ENCODE measurements around the gene RNF149. TPM values are rescaled to one million over a fixed set of nuclear protein-coding genes. Genes with fewer than 3 reads are reported as not detected.
"Not testable (repeated sequence)": the region's sequence is repeated elsewhere in the genome, so short reads cannot be mapped to it uniquely, and the experiment has no call there.

RNF149 gene, protein sequence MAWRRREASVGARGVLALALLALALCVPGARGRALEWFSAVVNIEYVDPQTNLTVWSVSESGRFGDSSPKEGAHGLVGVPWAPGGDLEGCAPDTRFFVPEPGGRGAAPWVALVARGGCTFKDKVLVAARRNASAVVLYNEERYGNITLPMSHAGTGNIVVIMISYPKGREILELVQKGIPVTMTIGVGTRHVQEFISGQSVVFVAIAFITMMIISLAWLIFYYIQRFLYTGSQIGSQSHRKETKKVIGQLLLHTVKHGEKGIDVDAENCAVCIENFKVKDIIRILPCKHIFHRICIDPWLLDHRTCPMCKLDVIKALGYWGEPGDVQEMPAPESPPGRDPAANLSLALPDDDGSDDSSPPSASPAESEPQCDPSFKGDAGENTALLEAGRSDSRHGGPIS
- total RNA-seq: 43.3 TPM

DNA sequence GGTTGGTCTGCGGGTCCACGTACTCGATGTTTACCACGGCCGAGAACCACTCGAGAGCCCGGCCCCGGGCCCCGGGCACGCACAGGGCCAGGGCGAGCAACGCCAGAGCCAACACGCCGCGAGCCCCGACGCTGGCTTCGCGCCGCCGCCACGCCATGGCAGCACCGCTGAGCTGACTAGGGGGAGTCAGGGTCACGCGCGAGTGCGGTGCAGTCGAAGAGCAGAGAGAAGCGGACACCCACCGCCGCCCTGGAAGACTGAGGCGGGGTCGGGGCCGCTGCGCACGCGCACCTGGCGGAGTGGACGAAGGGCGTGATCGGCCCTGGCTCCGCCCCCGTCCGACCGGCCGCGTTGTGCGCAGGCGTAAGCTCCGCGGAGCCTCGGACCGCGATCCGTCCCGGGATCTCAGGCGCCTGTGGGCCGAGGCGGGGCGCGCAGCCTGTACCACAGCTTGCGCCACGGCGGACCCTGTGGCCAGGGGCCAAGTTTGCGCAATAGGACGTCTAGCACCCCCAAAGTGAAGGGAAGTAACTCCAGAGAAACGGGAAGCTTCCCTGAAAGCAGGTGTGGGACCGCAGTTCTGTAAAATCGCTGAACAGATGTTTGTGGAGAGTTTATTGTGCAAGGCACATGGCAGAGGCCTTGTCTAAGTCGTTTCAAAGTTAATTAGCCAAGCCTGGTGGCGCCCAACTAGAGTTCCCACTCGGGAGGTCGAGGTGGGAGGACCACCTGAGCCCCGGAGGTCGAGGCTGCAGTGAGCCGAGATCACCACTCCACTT lies at the start of gene RNF149:
TSS of gene RNF149 (minus strand) at position 270 of the 779 bp plus-strand sequence. CDS start at position 157, 113 bp downstream.
- Histone ChIP-seq H3K27me3 (ENCODE audit: control insufficient read depth in 3 of 3, insufficient read depth in 3 of 3, low read length in 3 of 3) (no peaks in the 10 kb centered on the region), H3K4me1 (ENCODE audit: control insufficient read depth in 3 of 3, insufficient read depth in 3 of 3, low read length in 3 of 3) (peaks cover 19 to 38% (median 24%) of the 10 kb centered on the region in 3 donors), H3K9ac (ENCODE audit: low read depth in 1 of 3, low read length in 3 of 3) (peak within 1 kb of the TSS; percentile 88 to 97 (median 94)), H3K36me3 (ENCODE audit: control insufficient read depth in 3 of 3, insufficient read depth in 3 of 3, low read length in 3 of 3) (no peaks in the 10 kb centered on the region), H3K27ac (ENCODE audit: low read depth, low read length) (peak within 1 kb of the TSS; percentile 91), H3K4me3 (ENCODE audit: low read length in 3 of 3) (peak within 1 kb of the TSS; percentile 77 to 96 (median 92)), H3K9me3 (ENCODE audit: control insufficient read depth in 3 of 3, low read length in 3 of 3) (no peaks in the 10 kb centered on the region)

DNA sequence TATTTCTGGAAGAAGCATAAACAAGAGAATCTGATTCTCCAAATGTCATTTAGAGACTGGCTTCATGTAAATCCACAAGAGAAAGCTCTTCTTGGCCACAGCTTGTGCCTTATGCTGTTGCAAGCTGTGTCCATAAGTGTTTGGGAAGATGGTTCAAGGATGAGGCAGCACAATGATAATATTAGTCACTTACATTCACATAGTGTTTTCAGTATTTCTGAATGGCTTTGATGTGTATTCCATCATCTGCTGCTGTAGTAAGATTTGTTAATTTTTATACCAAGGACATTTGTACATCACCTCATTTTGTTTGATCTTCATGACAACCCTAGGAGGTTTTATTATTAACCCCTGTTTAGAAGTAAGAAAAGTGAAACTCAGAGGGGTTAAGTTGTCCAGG lies 48.9 kb upstream of the RNF149 start:
- Histone ChIP-seq H3K27ac (ENCODE audit: low read depth, low read length) (no peak overlapping the region), H3K9me3 (ENCODE audit: control insufficient read depth in 3 of 3, low read length in 3 of 3) (no peaks in the 10 kb centered on the region), H3K4me1 (ENCODE audit: control insufficient read depth in 3 of 3, insufficient read depth in 3 of 3, low read length in 3 of 3) (no peaks in the 10 kb centered on the region), H3K36me3 (ENCODE audit: control insufficient read depth in 3 of 3, insufficient read depth in 3 of 3, low read length in 3 of 3) (no peaks in the 10 kb centered on the region), H3K9ac (ENCODE audit: low read depth in 1 of 3, low read length in 3 of 3) (no peak overlapping the region), H3K27me3 (ENCODE audit: control insufficient read depth in 3 of 3, insufficient read depth in 3 of 3, low read length in 3 of 3) (no peaks in the 10 kb centered on the region), H3K4me3 (ENCODE audit: low read length in 3 of 3) (no peak overlapping the region)

DNA sequence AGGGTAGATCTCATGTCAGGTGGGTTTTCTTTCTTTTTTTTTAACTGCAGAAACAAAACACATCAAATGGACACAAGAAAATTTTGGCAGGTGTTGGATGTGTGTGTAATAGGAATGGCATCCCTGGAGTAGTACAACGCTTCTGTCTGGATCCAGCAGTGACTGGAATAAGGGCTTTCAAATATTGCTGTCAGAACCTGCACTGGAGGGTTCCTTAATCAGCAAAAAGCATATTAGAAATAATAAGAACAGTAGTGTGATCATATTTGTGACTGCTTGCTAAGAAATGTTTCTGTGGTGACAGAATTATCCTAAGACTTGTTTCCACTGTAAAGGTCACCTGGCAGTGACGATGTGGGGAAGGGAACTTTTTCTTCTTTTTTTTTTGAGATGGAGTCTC lies 48.0 kb upstream of the RNF149 start:
- no peaks in the 10 kb centered on the region for H3K27me3 ChIP-seq (ENCODE audit: control insufficient read depth in 3 of 3, insufficient read depth in 3 of 3, low read length in 3 of 3)
- no peaks in the 10 kb centered on the region for H3K4me1 ChIP-seq (ENCODE audit: control insufficient read depth in 3 of 3, insufficient read depth in 3 of 3, low read length in 3 of 3)
- H3K36me3 ChIP-seq (ENCODE audit: control insufficient read depth in 3 of 3, insufficient read depth in 3 of 3, low read length in 3 of 3): no peaks in the 10 kb centered on the region

DNA sequence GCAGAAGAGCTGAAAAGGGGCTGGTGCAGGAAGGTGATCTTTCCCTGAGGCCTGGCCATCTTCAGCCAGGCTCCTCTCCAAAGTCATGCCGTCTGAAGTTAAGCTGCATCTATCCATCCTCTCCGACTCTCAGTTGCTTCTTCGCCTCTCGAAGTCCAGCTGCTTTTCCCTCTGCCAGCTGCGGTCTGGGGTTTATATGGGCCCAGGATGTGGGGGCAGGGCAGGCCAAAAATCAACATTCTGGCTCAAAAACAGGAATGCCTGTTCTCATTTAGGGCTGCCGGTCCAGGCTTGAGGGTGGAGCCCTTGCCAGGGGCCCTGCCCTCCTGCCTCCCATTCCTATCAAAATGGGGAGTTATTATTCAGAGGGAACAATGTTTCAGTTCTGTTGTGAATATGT lies 47.6 kb upstream of the RNF149 start:
- Histone ChIP-seq H3K4me3 (ENCODE audit: low read length in 3 of 3) (no peak overlapping the region), H3K36me3 (ENCODE audit: control insufficient read depth in 3 of 3, insufficient read depth in 3 of 3, low read length in 3 of 3) (no peaks in the 10 kb centered on the region), H3K9ac (ENCODE audit: low read depth in 1 of 3, low read length in 3 of 3) (no peak overlapping the region), H3K27ac (ENCODE audit: low read depth, low read length) (no peak overlapping the region), H3K27me3 (ENCODE audit: control insufficient read depth in 3 of 3, insufficient read depth in 3 of 3, low read length in 3 of 3) (no peaks in the 10 kb centered on the region), H3K4me1 (ENCODE audit: control insufficient read depth in 3 of 3, insufficient read depth in 3 of 3, low read length in 3 of 3) (no peaks in the 10 kb centered on the region), H3K9me3 (ENCODE audit: control insufficient read depth in 3 of 3, low read length in 3 of 3) (no peaks in the 10 kb centered on the region)

More for the DNA sequence above, 48.0 kb upstream of the RNF149 start:
- Histone ChIP-seq H3K27ac (ENCODE audit: low read depth, low read length) (no peak overlapping the region), H3K4me3 (ENCODE audit: low read length in 3 of 3) (no peak overlapping the region), H3K9ac (ENCODE audit: low read depth in 1 of 3, low read length in 3 of 3) (no peak overlapping the region), H3K9me3 (ENCODE audit: control insufficient read depth in 3 of 3, low read length in 3 of 3) (no peaks in the 10 kb centered on the region)

DNA sequence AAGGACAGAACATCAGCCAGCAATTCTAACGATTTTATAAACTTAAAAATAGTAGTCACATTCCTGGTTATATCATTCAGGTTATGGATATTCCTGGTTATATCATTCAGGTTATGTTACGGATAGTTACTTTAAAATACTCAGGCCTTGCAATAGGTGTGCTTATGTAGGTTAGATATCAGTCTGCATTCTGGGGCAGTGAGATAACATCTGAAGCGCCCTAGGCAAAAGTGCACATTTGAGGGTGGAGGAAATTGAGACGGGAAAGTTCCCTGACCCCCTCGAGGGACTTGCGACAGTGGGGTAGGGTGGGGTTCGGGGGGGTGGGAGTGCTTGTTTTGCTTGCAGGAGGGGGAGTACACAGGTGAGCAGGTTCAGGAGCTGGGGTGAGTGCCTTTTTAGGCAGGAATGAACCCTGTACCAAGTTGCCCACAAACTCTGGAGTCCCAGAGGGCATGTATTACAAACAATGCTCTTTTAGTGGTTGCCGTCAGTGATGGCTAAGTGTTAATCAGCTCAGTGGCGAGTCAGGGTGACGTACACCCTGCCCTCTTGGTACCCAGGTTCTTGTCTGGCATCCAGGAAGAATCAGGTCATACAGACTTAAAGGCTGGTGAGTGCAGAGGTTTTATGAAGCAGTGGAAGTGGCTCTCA lies 47.0 kb upstream of the RNF149 start:
- Histone ChIP-seq H3K27me3 (ENCODE audit: control insufficient read depth in 3 of 3, insufficient read depth in 3 of 3, low read length in 3 of 3) (no peaks in the 10 kb centered on the region), H3K9ac (ENCODE audit: low read depth in 1 of 3, low read length in 3 of 3) (no peak overlapping the region), H3K36me3 (ENCODE audit: control insufficient read depth in 3 of 3, insufficient read depth in 3 of 3, low read length in 3 of 3) (no peaks in the 10 kb centered on the region), H3K27ac (ENCODE audit: low read depth, low read length) (no peak overlapping the region), H3K9me3 (ENCODE audit: control insufficient read depth in 3 of 3, low read length in 3 of 3) (no peaks in the 10 kb centered on the region), H3K4me3 (ENCODE audit: low read length in 3 of 3) (no peak overlapping the region), H3K4me1 (ENCODE audit: control insufficient read depth in 3 of 3, insufficient read depth in 3 of 3, low read length in 3 of 3) (no peaks in the 10 kb centered on the region)

DNA sequence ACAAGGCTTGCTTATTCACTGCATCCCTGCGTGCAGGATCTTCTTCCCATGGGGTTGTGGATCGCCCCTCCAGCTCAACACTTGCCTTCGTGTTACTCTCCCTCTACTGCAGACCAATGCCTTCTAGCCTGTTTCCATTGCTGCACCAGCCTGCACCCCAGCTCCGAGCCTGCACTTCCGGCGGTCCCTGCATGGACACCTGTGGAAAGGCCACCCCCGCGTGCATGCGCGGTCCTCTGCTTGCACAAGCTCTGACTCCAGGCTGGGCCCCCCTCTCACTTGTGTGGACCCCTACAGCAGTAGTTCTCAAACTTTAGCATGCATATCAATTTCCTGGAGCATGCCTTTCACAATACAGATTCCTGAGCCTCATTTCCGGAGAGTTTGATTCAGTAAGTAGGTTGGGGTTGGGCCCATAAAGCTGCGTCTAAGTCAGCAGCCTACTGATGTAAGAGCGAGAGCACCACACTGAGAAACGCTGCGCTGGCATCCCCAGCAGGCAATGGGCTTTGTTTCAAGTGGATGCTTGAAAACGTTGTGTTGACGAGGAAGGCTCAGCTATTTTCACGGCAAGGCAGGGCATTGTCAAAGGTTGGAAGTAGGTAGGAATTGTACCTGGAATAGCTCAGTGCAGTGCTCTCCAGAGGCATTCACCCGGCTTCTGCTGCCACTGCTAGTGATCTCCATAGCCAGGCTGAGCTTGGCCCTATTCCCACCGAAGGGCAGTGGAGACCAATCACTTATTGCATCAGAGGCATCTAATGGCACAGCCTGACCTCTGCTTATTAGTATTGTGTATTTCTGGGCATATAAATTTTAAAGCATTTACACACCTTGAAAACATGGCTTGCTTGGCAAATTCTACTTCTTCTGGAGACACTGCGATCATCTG lies 46.2 kb upstream of the RNF149 start:
- no peaks in the 10 kb centered on the region for H3K9me3 ChIP-seq (ENCODE audit: control insufficient read depth in 3 of 3, low read length in 3 of 3)
- no peaks in the 10 kb centered on the region for H3K36me3 ChIP-seq (ENCODE audit: control insufficient read depth in 3 of 3, insufficient read depth in 3 of 3, low read length in 3 of 3)
- H3K27ac ChIP-seq (ENCODE audit: low read depth, low read length): no peak overlapping the region
- no peak overlapping the region for H3K4me3 ChIP-seq (ENCODE audit: low read length in 3 of 3)
- H3K4me1 ChIP-seq (ENCODE audit: control insufficient read depth in 3 of 3, insufficient read depth in 3 of 3, low read length in 3 of 3): no peaks in the 10 kb centered on the region
- H3K27me3 ChIP-seq (ENCODE audit: control insufficient read depth in 3 of 3, insufficient read depth in 3 of 3, low read length in 3 of 3): no peaks in the 10 kb centered on the region
- no peak overlapping the region for H3K9ac ChIP-seq (ENCODE audit: low read depth in 1 of 3, low read length in 3 of 3)

DNA sequence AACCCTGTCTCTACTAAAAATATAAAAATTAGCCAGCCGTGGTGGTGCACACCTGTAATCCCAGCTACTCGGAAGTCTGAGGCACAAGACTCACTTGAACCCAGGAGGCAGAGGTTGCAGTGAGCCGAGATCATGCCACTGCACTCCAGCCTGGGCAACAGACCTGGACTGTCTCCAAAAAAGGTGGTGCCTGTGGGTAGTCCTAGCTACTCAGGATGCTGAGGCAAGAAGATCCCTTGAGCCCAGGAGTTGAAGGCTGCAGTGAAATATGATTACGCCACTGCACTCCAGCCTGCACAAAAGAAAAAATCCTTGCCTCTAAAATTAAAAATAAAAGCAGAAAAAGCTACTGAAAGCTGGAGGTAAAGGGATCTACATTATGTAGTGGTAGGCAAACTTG lies 44.1 kb upstream of the RNF149 start:
- H3K4me3 ChIP-seq (ENCODE audit: low read length in 3 of 3); H3K4me1 ChIP-seq (ENCODE audit: control insufficient read depth in 3 of 3, insufficient read depth in 3 of 3, low read length in 3 of 3); H3K9ac ChIP-seq (ENCODE audit: low read depth in 1 of 3, low read length in 3 of 3); H3K27ac ChIP-seq (ENCODE audit: low read depth, low read length); H3K36me3 ChIP-seq (ENCODE audit: control insufficient read depth in 3 of 3, insufficient read depth in 3 of 3, low read length in 3 of 3); H3K9me3 ChIP-seq (ENCODE audit: control insufficient read depth in 3 of 3, low read length in 3 of 3); H3K27me3 ChIP-seq (ENCODE audit: control insufficient read depth in 3 of 3, insufficient read depth in 3 of 3, low read length in 3 of 3): not testable (repeated sequence)

DNA sequence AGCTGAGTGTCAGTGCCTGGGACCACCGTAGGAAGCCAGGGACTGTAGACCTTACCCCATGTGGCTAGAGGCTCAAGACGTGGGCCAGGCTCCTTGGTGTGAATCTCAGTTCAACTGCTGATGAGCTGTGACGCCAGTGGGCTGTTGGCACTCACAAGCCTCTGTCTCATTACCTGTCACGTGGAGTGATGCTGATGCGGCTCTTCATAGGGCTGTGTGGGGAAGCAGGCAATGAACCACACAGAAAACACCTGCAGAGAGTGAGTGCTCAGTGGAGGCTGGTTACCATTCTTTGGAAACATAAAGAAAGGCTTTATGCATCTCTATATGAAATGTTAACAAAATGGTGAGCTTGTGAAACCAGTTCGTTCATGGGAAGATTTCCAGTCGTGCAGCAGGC lies 42.7 kb upstream of the RNF149 start:
- H3K9ac ChIP-seq (ENCODE audit: low read depth in 1 of 3, low read length in 3 of 3): no peak overlapping the region
- H3K36me3 ChIP-seq (ENCODE audit: control insufficient read depth in 3 of 3, insufficient read depth in 3 of 3, low read length in 3 of 3): no peaks in the 10 kb centered on the region
- H3K27ac ChIP-seq (ENCODE audit: low read depth, low read length): no peak overlapping the region
- H3K27me3 ChIP-seq (ENCODE audit: control insufficient read depth in 3 of 3, insufficient read depth in 3 of 3, low read length in 3 of 3): no peaks in the 10 kb centered on the region
- no peaks in the 10 kb centered on the region for H3K4me1 ChIP-seq (ENCODE audit: control insufficient read depth in 3 of 3, insufficient read depth in 3 of 3, low read length in 3 of 3)
- no peaks in the 10 kb centered on the region for H3K9me3 ChIP-seq (ENCODE audit: control insufficient read depth in 3 of 3, low read length in 3 of 3)
- no peak overlapping the region for H3K4me3 ChIP-seq (ENCODE audit: low read length in 3 of 3)

DNA sequence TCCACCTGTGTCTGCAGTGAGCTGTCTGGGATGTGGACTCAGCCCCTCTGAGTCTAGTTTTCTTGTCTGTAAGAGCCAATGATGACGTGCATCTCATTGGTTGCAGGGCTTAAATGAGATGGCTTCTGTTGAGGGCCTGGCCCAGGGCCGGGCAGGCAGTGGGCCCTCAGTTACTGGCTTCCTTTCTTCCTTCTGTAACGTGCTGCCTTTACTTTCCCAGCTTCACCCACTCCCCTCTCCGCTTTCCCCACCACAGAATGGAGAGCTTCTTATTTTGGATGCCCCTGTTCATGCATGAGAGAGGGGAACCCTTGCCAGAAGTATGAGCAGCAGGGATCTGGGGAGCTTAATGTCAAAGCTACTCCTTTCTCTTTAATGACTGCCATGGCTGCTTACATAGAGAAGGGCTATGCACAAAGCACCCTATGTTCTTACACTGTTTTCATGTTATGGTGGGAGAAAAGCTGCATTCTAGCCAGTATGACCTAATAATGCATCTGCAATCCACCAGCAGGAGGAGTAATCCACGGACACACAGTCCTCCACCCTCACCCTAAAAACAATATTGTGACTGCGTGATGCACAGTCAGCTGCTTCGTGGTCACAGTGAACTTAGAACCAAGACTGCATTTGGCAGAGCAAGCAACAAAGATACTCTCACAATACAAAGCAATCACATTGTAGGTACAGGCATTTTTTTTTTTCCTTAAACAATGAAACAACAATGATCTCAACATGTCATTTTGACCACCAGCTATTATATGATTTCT lies 41.6 kb upstream of the RNF149 start:
- no peaks in the 10 kb centered on the region for H3K9me3 ChIP-seq (ENCODE audit: control insufficient read depth in 3 of 3, low read length in 3 of 3)
- H3K9ac ChIP-seq (ENCODE audit: low read depth in 1 of 3, low read length in 3 of 3): no peak overlapping the region
- no peaks in the 10 kb centered on the region for H3K27me3 ChIP-seq (ENCODE audit: control insufficient read depth in 3 of 3, insufficient read depth in 3 of 3, low read length in 3 of 3)

More for the DNA sequence above, 41.6 kb upstream of the RNF149 start:
- Histone ChIP-seq H3K4me3 (ENCODE audit: low read length in 3 of 3) (no peak overlapping the region), H3K36me3 (ENCODE audit: control insufficient read depth in 3 of 3, insufficient read depth in 3 of 3, low read length in 3 of 3) (no peaks in the 10 kb centered on the region), H3K4me1 (ENCODE audit: control insufficient read depth in 3 of 3, insufficient read depth in 3 of 3, low read length in 3 of 3) (no peaks in the 10 kb centered on the region), H3K27ac (ENCODE audit: low read depth, low read length) (no peak overlapping the region)

All from skeletal muscle tissue (tissue), 4 donors.